ENCODE measurements around the gene ZDHHC9. TPM values are rescaled to one million over a fixed set of nuclear protein-coding genes. Genes with fewer than 3 reads are reported as not detected.
A peak's percentile ranks its signal among the peaks of the same experiment; 100 is the strongest.
"Not testable (repeated sequence)": the region's sequence is repeated elsewhere in the genome, so short reads cannot be mapped to it uniquely, and the experiment has no call there.

ZDHHC9 gene
- polyA plus RNA-seq (ENCODE audit: insufficient read length in 3 of 3), result 10 to 100 TPM; 42.1 to 45.8 (median 44.3) TPM

GRCh38 chrX:129843459-129844306 is at the start of gene ZDHHC9:
Gene ZDHHC9, minus strand, starts transcription at chrX:129843886. Its CDS starts 1,941 bp downstream, at chrX:129841945.
- DNase-seq (ENCODE audit: low read depth in 3 of 3, low spot score in 2 of 3), result peak; percentile 68 to 78 (median 72)

GRCh38 chrX:129877401-129877800 is 33.7 kb upstream of the ZDHHC9 start:
- DNase-seq (ENCODE audit: low read depth in 3 of 3, low spot score in 2 of 3), result no peak

GRCh38 chrX:129876771-129877305 is 33.2 kb upstream of the ZDHHC9 start:
- DNase-seq (ENCODE audit: low read depth in 3 of 3, low spot score in 2 of 3), result no peak

DNA sequence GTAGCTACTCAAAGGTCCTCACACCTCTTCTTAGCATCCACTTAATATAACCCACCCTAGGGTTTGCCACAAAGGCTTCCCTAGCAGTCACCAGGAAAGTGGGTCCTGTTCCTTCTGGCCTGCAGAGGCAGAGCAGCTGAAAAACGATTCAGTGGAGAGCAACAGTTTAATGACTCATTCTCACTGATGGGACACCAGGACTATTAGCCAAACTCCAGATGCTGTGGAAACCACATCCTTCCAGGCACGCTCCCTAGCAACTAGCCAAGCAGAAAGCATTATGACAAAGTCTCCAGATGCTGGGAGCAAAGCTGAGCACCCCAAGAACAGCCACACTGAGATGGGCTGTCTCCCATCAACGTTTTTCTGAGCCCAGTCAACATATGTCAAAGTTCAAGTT is 32.0 kb upstream of the ZDHHC9 start:
- DNase-seq (ENCODE audit: low read depth in 3 of 3, low spot score in 2 of 3), result no peak

DNA sequence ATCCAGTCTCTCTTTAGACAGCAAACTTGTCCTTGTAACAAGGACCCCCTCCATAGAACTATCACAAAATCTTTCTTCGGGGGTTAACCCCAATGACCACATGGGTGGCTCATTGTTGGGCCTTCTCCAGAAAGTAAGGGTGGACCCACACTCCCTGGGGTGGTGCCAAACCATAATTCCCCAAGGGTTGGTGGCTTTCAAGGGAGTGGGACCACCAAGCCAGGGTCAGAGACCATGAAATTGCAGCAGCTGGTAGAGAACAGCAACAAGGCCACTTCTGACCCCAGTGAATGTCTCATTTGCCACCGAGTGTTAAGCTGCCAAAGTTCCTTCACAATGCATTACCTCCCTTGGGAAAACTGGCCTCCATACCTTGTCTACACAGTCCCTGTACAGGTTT is 28.8 kb upstream of the ZDHHC9 start:
- DNase-seq (ENCODE audit: low read depth in 3 of 3, low spot score in 2 of 3), result no peak

GRCh38 chrX:129866321-129866720 is 22.6 kb upstream of the ZDHHC9 start:
- not testable (repeated sequence) for DNase-seq (ENCODE audit: low read depth in 3 of 3, low spot score in 2 of 3)

DNA sequence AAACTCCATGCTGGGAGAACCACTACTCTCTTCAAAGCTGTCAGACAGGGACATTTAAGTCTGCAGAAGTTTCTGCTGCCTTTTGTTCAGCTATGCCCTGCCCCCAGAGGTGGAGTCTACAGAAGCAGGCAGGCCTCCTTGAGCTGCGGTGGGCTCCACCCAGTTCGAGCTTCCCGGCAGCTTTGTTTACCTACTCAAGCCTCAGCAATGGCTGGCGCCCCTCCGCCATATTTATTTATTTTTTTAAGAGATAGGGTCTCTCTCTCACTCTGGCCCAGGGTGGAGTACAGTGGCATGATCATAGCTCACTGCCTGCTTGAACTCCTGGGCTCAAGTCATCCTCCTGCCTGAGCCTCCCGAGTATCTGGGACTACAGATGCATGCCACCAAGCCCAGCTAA is 15.4 kb upstream of the ZDHHC9 start:
- DNase-seq (ENCODE audit: low read depth in 3 of 3, low spot score in 2 of 3), result not testable (repeated sequence)

DNA sequence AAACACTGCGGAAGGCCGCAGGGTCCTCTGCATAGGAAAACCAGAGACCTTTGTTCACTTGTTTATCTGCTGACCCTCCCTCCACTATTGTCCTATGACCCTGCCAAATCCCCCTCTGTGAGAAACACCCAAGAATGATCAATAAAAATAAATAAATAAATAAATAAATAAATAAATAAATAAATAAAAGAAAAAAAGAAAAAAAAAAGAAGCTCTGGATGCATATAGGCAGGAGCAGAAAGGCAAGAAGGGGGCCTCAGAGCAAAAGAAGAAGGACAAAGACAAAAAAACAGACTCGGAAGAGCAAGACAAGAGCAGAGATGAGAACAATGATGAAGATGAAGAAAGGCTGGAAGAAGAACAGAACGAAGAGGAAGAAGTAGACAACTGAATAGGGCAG is 8.1 kb upstream of the ZDHHC9 start:
- not testable (repeated sequence) for DNase-seq (ENCODE audit: low read depth in 3 of 3, low spot score in 2 of 3)

DNA sequence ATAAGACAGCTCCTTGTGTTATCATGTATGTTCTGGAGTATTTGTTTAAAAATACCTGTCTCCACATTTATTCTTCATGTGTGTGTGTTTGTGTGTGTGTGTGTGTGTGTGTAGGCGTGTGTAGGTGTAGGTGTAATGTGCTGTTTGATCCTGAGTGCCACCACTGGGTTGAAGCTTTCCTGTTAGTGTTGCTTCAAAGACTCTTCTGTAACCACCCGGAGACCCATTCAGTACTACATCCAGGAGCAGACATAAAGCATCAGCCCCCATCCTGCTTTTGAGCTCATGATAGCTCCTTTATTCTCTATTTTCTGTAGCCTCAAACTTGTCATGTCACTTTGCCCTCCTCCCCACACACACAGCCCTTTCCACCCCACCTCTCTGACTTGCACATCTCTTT is 3.0 kb upstream of the ZDHHC9 start:
- no peak for DNase-seq (ENCODE audit: low read depth in 3 of 3, low spot score in 2 of 3)

DNA sequence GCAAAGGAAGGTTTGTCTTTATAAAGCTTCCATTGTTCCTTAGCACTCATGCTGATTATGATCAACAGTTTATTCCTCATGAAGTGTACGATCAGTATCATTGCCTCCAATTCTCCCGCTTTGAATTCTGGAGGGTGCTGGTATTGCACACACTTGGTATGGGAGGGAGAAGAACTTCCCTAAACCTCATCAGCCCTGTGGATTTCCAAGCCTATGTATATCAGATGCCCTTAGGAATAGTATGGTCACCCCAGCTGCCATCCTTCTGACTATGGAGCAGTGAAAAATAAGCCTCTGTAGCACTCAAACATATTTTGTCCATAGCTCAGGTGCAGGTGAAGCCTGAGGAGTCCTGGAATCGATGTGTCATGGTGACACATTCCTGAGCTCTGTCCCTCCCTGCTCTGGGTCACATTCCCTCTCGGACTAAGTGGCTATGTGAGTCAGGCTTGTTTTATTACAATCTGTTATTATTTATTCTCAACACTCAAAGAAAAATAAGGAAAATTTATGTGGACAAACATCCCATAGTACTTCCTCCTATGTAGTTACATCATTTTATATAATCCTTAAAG is 2.0 kb upstream of the ZDHHC9 start:
- DNase-seq (ENCODE audit: low read depth in 3 of 3, low spot score in 2 of 3), result no peak

DNA sequence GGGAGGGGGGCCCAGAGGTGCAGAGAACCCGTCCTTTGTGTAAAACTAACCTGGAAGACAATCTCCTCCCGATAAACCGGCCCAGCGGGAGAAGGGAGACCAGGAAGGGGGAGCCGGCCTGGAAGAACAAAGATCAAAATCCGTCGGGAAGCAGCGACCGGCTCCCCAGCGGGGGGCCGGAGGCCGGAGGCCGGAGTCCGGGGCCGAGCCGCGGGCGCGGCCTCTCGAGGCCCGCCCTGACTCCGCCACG is 552 bp downstream of the ZDHHC9 start:
- peak in 1 of 3 donors; percentile 1 for DNase-seq (ENCODE audit: low read depth in 3 of 3, low spot score in 2 of 3)

- no peak for DNase-seq (ENCODE audit: low read depth in 3 of 3, low spot score in 2 of 3)
These were observed 1.0 kb downstream of the ZDHHC9 start for GRCh38 chrX:129842510-129843208.

- DNase-seq (ENCODE audit: low read depth in 3 of 3, low spot score in 2 of 3), result no peak
These were observed 3.3 kb downstream of the ZDHHC9 start for GRCh38 chrX:129840344-129840743.

DNA sequence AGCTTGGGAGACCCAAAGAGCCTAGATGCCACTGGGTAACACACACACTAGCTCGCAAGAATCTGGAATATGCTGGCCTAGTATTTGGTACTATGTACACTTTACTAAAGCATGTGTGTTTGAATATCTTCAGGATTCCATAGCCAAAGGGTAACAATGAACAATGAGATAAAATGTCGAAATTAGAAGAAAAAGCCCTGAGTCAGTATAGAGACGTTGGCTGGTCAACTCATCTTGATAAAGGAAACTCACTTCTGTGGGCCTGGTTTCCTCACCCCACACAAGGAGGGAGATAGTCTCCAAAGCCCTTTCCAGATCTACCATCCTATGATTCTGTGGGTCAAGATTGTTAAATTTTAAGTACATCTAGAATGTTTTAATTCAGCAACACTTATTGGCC is 6.9 kb downstream of the ZDHHC9 start:
- no peak for DNase-seq (ENCODE audit: low read depth in 3 of 3, low spot score in 2 of 3)

DNA sequence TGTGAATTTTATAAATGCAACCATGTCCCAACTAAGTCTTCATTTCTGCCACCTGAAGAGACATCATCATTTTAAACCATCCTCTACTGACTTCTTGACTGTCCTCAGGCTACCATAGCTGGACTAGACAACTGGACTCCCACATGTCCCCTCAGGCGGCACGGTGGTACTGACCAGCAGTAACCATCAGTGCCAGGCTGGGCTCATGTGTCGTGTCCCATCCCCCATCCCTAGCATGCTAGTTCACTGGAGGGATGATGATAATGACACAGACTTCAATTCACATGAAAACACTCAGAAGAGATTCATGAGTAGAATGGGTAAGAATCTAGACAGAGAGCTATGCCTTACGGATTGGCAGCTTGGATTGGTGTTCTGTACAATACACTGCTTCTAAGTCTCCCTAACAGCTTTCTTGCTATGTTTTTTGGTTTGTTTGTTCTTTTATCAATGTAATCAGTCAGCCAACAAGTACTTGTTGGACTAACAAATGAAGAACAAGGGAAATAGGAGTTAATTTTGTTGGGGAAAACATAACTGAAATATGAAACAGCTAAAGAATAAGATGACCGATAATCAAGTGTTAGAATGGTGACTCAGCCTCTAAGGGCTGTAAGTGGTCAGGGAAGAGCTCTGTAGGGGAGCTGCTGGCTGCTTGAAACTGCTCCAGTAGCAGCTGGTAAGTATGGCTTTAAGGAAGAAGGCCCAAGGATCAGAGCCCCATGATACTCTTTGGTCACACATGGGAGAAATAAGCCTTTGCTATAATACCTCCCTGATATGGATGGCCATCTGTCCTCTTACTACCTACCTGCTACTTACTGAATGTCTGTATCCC is 10.3 kb downstream of the ZDHHC9 start:
- no peak for DNase-seq (ENCODE audit: low read depth in 3 of 3, low spot score in 2 of 3)

GRCh38 chrX:129831091-129831885 is 12.4 kb downstream of the ZDHHC9 start:
- DNase-seq (ENCODE audit: low read depth in 3 of 3, low spot score in 2 of 3), result no peak

DNA sequence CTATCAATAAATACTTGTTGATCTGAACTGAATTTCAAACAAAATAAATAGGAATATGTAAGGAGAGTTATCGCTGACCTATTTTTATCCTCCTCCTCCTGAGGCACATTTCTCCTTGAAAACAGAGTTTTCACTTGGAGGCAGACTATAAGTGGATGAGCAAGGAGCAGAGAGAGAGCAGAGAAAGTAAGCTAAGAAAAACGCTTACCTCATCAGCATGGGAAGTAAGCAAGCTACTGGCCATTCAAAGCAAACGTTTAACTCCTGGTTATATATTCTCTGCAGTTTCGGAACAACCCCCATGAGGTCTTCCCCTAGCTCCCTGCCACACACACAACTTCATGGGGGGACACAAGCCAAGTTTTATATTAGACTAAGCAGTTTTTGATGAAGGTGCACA is 13.2 kb downstream of the ZDHHC9 start:
- DNase-seq (ENCODE audit: low read depth in 3 of 3, low spot score in 2 of 3), result no peak

DNA sequence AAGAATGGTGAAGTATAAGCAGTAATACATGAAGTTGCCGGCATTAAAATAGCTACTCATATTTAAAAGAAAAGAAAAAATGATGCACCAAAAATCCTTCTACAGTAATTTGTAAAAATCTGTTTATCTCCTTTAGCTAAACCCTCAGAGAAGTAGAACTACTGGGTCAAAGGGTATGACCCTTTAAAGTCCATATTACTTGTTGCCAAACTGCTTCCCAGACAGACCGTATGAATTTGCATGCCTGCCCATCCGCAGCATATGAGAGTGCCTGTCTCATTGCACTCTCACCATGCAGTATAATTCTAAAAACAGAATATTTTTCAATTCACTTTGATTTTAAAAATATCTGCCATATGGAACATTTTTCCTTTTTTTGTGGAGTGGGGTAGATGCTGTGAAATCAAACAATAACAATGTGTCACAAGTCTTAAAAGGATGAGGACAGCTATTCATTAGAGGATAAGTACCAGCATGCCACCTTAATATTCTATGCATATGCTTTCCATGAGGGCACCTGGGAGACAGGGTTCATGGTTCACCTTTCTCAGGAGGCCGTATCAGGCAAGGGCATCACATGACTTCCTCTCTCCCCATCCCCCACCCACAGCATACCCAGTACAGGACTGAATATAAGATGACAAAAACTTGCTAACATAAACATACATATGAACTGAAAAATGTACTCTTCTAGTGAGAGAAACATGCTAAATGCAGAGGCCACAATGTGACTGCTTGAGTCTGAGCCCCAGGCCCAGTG is 17.8 kb downstream of the ZDHHC9 start:
- no peak for DNase-seq (ENCODE audit: low read depth in 3 of 3, low spot score in 2 of 3)

GRCh38 chrX:129824620-129825019 is 19.1 kb downstream of the ZDHHC9 start:
- no peak for DNase-seq (ENCODE audit: low read depth in 3 of 3, low spot score in 2 of 3)

Measured in right renal cortex interstitium (tissue), 3 donors.